Liver (tissue), 9 donors: ENCODE data around the gene CTRB1. TPM values are rescaled to one million over a fixed set of nuclear protein-coding genes. Genes with fewer than 3 reads are reported as not detected.

ENCODE experiments used
- DNase-seq: peaks from one replicate; pipeline ENCODE4 v3.0.0-alpha.2; 2017; ENCODE audit warnings: low spot score
- H3K27ac ChIP-seq, 2 donors: one replicate each; pipeline ENCODE4 v1.7.0; 2013; ENCODE audit warnings: inconsistent platforms in 2 of 2, low read length in 2 of 2, control low read depth in 1 of 2, low read depth in 1 of 2, mild to moderate bottlenecking in 1 of 2
- H3K27me3 ChIP-seq, 4 donors: one replicate each; pipeline versions ENCODE4 v1.6.1 to v1.7.0; 2013; ENCODE audit warnings: low read length in 3 of 4, inconsistent platforms in 1 of 4, mild to moderate bottlenecking in 1 of 4, moderate library complexity in 1 of 4; ENCODE audit not compliant: control insufficient read depth in 4 of 4, insufficient read depth in 4 of 4
- H3K36me3 ChIP-seq, 4 donors: one replicate each; pipeline versions ENCODE4 v1.6.1 to v1.7.0; 2013; ENCODE audit warnings: low read length in 3 of 4, mild to moderate bottlenecking in 3 of 4, low read depth in 1 of 4, moderate library complexity in 1 of 4; ENCODE audit not compliant: control insufficient read depth in 4 of 4, insufficient read depth in 3 of 4
- H3K4me1 ChIP-seq, 4 donors: one replicate each; pipeline versions ENCODE4 v1.6.1 to v1.7.0; 2013; ENCODE audit warnings: low read length in 3 of 4, mild to moderate bottlenecking in 3 of 4, moderate library complexity in 1 of 4; ENCODE audit not compliant: control insufficient read depth in 4 of 4, insufficient read depth in 4 of 4
- H3K4me3 ChIP-seq, 3 donors: one replicate each; pipeline versions ENCODE4 v1.6.1 to v1.7.0; 2013; ENCODE audit warnings: low read length in 3 of 3, control low read depth in 1 of 3, low read depth in 1 of 3, mild to moderate bottlenecking in 1 of 3
- H3K9ac ChIP-seq, 2 donors: one replicate each; pipeline ENCODE4 v1.7.0; 2013; ENCODE audit warnings: low read length in 2 of 2, mild to moderate bottlenecking in 2 of 2, moderate library complexity in 2 of 2, control low read depth in 1 of 2, low read depth in 1 of 2
- H3K9me3 ChIP-seq, 4 donors: one replicate each; pipeline versions ENCODE4 v1.6.1 to v1.7.0; 2013; ENCODE audit warnings: low read length in 3 of 4; ENCODE audit not compliant: control insufficient read depth in 4 of 4
- EGR1 ChIP-seq, 2 donors: IDR thresholded peaks; 2 replicates each; pipeline ENCODE4 v1.6.1; 2016 to 2018; ENCODE audit warnings: antibody characterized with exemption in 2 of 2, low read depth in 2 of 2
- FOXA1 ChIP-seq: IDR thresholded peaks from 2 replicates; pipeline ENCODE4 v1.6.1; 2016; ENCODE audit warnings: antibody characterized with exemption
- FOXA2 ChIP-seq: IDR thresholded peaks from 2 replicates; pipeline ENCODE4 v1.6.1; 2016; ENCODE audit warnings: antibody characterized with exemption
- GABPA ChIP-seq, 2 donors: IDR thresholded peaks in 1 of 2; conservative IDR thresholded peaks in 1 of 2; 2 replicates each; pipeline ENCODE4 v1.6.1; 2016; ENCODE audit warnings: antibody characterized with exemption in 2 of 2, mild to moderate bottlenecking in 1 of 2, moderate library complexity in 1 of 2
- HNF4A ChIP-seq, 2 donors: conservative IDR thresholded peaks; 2 replicates each; pipeline ENCODE4 v1.6.1; 2016; ENCODE audit warnings: antibody characterized with exemption in 2 of 2, mild to moderate bottlenecking in 2 of 2
- HNF4G ChIP-seq: IDR thresholded peaks from 2 replicates; pipeline ENCODE4 v1.6.1; 2016; ENCODE audit warnings: antibody characterized with exemption
- NR2F2 ChIP-seq: IDR thresholded peaks from 2 replicates; pipeline ENCODE4 v1.6.1; 2016; ENCODE audit warnings: antibody characterized with exemption
- RAD21 ChIP-seq, 2 donors: IDR thresholded peaks; 2 replicates each; pipeline ENCODE4 v1.6.1; 2016; ENCODE audit warnings: antibody characterized with exemption in 2 of 2, mild to moderate bottlenecking in 2 of 2
- RXRA ChIP-seq, 2 donors: IDR thresholded peaks; 2 replicates each; pipeline ENCODE4 v1.6.1; 2017 to 2018; ENCODE audit warnings: antibody characterized with exemption in 2 of 2, mild to moderate bottlenecking in 1 of 2
- SP1 ChIP-seq: IDR thresholded peaks from 2 replicates; pipeline ENCODE4 v1.6.1; 2018; ENCODE audit warnings: antibody characterized with exemption, mild to moderate bottlenecking
- TAF1 ChIP-seq: conservative IDR thresholded peaks from 2 replicates; pipeline ENCODE4 v1.6.1; 2016; ENCODE audit warnings: antibody characterized with exemption, mild to moderate bottlenecking
- YY1 ChIP-seq: IDR thresholded peaks from 2 replicates; pipeline ENCODE4 v1.6.1; 2016; ENCODE audit warnings: antibody characterized with exemption, mild to moderate bottlenecking
- WGBS: extraction: QIAGEN DNeasy Blood & Tissue Kit; methylation state at CpG from one replicate; pipeline ENCODE4 v1.1.7; 2013; 5-methylcytosine and 5-hydroxymethylcytosine counted together
- polyA plus RNA-seq, 2 donors: library from polyadenylated mRNA; stranded (reverse) in 1 of 2; unstranded in 1 of 2; fragments of 200-250 nt in 1 of 2; fragments of >200 nt in 1 of 2; fragmentation: Nextera tagmentation in 1 of 2; extraction: Ambion mirVana in 1 of 2; gene quantifications; one replicate each; pipeline versions ENCODE4 v1.2.1 to v1.2.3, GENCODE V29; 2013 to 2015
- total RNA-seq, 2 donors: library from RNA; depleted of rRNA; stranded (reverse); fragments of >200 nt; gene quantifications; one replicate each; pipeline ENCODE4 v1.2.3, GENCODE V29; 2014
- TF ChIP-seq, protein P1 (sequence below): IDR thresholded peaks from 2 replicates; pipeline ENCODE4 v1.6.1; 2016; ENCODE audit warnings: antibody characterized with exemption
- TF ChIP-seq, protein P2 (sequence below): fragments of 150-350 bp; IDR thresholded peaks from 2 replicates; pipeline ENCODE4 v1.5.1; 2017; ENCODE audit warnings: improper control_type of control experiment, low read depth, low read length; ENCODE audit not compliant: missing input control
- TF ChIP-seq, protein P3 (sequence below): IDR thresholded peaks from 2 replicates; pipeline ENCODE4 v1.6.1; 2016; ENCODE audit warnings: antibody characterized with exemption, mild to moderate bottlenecking
- TF ChIP-seq, protein P4 (sequence below): IDR thresholded peaks from 2 replicates; pipeline ENCODE4 v1.6.1; 2016; ENCODE audit warnings: antibody characterized with exemption
- donor health status: healthy.
- donor health status: healthy.
- donor health status: healthy.
- donor health status: healthy.
- donor health status: healthy.

The CTRB1 gene
- not detected for total RNA-seq
- polyA plus RNA-seq, result not detected

DNA sequence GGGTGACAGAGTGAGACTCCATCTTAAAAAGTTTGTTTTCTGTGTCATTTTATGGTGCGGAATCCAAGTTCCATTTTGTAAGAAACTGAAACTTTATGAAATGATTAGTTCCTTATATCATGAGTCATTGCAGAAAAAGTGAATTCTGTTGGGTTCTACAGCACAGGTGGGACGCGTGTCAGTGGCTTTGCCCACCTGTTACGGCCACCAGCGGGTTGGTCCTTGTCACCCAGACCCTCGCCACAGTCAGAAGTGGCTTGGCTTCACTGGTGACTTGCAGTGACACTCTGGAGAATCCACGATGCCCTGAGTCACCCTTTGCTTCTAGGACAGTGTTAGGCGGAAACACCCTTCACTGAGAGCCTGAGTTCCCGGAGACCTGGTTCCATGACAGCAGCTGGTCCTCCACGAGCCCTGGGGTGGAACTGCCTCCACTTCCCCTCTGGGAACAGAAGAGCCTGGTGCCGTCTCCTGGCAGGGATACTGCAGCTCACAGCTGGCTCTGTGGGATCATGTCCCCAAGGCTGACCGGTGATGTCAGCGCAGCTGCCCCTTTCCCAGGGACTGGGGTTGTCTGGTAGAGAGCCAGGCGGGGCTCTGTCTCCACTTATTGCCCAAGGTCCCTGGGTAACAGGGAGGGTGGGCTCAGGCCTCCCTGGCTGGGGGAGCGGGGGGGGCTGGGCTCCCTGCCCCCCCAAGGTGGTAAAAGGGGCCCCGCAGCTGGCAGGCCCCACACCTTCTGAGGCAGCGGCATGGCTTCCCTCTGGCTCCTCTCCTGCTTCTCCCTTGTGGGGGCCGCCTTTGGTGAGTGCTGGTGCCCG is at the start of gene CTRB1:
Gene CTRB1 (plus strand): TSS at position 733 of the 821 bp plus-strand sequence. CDS start 20 bp downstream, at position 753.
- Histone ChIP-seq H3K27me3 (no peaks in the 10 kb centered on the region), H3K9me3 (no peaks in the 10 kb centered on the region), H3K36me3 (no peaks in the 10 kb centered on the region), H3K4me1 (peaks cover 0 to 2% (median 0%) of the 10 kb centered on the region in 4 donors), H3K9ac (no peak within 1 kb of the TSS), H3K27ac (no peak within 1 kb of the TSS), H3K4me3 (no peak within 1 kb of the TSS)
- no peak for TF ChIP-seq TAF1
- TF ChIP-seq, protein P1, sequence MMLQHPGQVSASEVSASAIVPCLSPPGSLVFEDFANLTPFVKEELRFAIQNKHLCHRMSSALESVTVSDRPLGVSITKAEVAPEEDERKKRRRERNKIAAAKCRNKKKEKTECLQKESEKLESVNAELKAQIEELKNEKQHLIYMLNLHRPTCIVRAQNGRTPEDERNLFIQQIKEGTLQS, result no peak
- TF ChIP-seq FOXA1, result no peak
- no peak for TF ChIP-seq GABPA (IDR thresholded peaks at IDR 0.05 in 1 of 2, conservative IDR thresholded peaks at IDR 0.05 in 1 of 2)
- TF ChIP-seq EGR1 (IDR thresholded peaks at IDR 0.05; ENCODE audit: low read depth in 2 of 2), result no peak
- DNase-seq, result no peak
- 89% methylated on average over 19 of the region's 19 CpGs for WGBS

DNA sequence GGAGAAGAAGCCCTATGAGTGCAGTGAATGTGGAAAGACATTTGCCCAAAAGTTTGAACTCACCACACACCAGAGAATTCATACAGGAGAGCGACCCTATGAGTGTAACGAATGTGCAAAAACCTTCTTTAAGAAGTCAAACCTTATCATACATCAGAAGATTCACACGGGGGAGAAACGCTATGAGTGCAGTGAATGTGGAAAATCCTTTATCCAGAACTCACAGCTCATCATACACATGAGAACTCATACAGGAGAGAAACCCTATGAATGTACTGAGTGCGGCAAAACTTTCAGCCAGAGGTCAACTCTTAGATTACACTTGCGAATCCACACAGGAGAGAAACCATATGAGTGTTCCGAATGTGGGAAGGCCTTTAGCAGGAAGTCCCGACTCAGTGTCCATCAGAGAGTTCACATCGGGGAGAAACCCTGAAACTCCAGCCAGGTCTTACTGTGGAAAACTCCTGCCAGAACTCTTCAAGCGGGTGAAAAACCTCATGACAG is 48.8 kb upstream of the CTRB1 start:
- TF ChIP-seq, protein P2, sequence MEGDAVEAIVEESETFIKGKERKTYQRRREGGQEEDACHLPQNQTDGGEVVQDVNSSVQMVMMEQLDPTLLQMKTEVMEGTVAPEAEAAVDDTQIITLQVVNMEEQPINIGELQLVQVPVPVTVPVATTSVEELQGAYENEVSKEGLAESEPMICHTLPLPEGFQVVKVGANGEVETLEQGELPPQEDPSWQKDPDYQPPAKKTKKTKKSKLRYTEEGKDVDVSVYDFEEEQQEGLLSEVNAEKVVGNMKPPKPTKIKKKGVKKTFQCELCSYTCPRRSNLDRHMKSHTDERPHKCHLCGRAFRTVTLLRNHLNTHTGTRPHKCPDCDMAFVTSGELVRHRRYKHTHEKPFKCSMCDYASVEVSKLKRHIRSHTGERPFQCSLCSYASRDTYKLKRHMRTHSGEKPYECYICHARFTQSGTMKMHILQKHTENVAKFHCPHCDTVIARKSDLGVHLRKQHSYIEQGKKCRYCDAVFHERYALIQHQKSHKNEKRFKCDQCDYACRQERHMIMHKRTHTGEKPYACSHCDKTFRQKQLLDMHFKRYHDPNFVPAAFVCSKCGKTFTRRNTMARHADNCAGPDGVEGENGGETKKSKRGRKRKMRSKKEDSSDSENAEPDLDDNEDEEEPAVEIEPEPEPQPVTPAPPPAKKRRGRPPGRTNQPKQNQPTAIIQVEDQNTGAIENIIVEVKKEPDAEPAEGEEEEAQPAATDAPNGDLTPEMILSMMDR, result no peak
- TF ChIP-seq TAF1 (no peak), GABPA (IDR thresholded peaks at IDR 0.05 in 1 of 2, conservative IDR thresholded peaks at IDR 0.05 in 1 of 2) (no peak), RAD21 (IDR thresholded peaks at IDR 0.05) (no peak), HNF4A (conservative IDR thresholded peaks at IDR 0.05) (no peak), NR2F2 (no peak), FOXA1 (no peak), HNF4G (no peak), FOXA2 (no peak), RXRA (IDR thresholded peaks at IDR 0.05) (no peak), YY1 (no peak), SP1 (no peak)
- TF ChIP-seq, protein P1, result no peak
- TF ChIP-seq, protein P3, sequence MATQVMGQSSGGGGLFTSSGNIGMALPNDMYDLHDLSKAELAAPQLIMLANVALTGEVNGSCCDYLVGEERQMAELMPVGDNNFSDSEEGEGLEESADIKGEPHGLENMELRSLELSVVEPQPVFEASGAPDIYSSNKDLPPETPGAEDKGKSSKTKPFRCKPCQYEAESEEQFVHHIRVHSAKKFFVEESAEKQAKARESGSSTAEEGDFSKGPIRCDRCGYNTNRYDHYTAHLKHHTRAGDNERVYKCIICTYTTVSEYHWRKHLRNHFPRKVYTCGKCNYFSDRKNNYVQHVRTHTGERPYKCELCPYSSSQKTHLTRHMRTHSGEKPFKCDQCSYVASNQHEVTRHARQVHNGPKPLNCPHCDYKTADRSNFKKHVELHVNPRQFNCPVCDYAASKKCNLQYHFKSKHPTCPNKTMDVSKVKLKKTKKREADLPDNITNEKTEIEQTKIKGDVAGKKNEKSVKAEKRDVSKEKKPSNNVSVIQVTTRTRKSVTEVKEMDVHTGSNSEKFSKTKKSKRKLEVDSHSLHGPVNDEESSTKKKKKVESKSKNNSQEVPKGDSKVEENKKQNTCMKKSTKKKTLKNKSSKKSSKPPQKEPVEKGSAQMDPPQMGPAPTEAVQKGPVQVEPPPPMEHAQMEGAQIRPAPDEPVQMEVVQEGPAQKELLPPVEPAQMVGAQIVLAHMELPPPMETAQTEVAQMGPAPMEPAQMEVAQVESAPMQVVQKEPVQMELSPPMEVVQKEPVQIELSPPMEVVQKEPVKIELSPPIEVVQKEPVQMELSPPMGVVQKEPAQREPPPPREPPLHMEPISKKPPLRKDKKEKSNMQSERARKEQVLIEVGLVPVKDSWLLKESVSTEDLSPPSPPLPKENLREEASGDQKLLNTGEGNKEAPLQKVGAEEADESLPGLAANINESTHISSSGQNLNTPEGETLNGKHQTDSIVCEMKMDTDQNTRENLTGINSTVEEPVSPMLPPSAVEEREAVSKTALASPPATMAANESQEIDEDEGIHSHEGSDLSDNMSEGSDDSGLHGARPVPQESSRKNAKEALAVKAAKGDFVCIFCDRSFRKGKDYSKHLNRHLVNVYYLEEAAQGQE, result no peak
- TF ChIP-seq, protein P4, sequence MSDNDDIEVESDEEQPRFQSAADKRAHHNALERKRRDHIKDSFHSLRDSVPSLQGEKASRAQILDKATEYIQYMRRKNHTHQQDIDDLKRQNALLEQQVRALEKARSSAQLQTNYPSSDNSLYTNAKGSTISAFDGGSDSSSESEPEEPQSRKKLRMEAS, result no peak
- DNase-seq, result no peak
- no peaks in the 10 kb centered on the region for H3K4me1 ChIP-seq
- no peak overlapping the region for H3K9ac ChIP-seq
- peaks cover 16 to 58% (median 55%) of the 10 kb centered on the region in 4 donors for H3K36me3 ChIP-seq
- WGBS, result 94% methylated on average over 10 of the region's 10 CpGs
- no peak overlapping the region for H3K27ac ChIP-seq
- no peaks in the 10 kb centered on the region for H3K27me3 ChIP-seq
- peaks cover 40 to 79% (median 56%) of the 10 kb centered on the region in 4 donors for H3K9me3 ChIP-seq
- peak overlapping the region in 2 of 3 donors; percentile 45 to 61 for H3K4me3 ChIP-seq
